IMR-90 (cell line): ENCODE measurements around the gene ZNF593OS.

Experiments used
- CEBPB ChIP-seq: IDR thresholded peaks from 2 replicates; pipeline ENCODE4 v1.6.1; 2012; ENCODE audit warnings: low read depth, low read length, improper control_type of control experiment
- TF ChIP-seq, protein P1 (sequence below): fragments of 150-350 bp; IDR thresholded peaks from 2 replicates; pipeline ENCODE4 v1.6.1; 2016; ENCODE audit warnings: low read depth, mild to moderate bottlenecking, low read length, moderate library complexity, borderline replicate concordance
- TF ChIP-seq, protein P2 (sequence below): conservative IDR thresholded peaks from 2 replicates; pipeline ENCODE4 v1.5.1; 2012; ENCODE audit warnings: mild to moderate bottlenecking, low read depth, low read length, improper control_type of control experiment

DNA sequence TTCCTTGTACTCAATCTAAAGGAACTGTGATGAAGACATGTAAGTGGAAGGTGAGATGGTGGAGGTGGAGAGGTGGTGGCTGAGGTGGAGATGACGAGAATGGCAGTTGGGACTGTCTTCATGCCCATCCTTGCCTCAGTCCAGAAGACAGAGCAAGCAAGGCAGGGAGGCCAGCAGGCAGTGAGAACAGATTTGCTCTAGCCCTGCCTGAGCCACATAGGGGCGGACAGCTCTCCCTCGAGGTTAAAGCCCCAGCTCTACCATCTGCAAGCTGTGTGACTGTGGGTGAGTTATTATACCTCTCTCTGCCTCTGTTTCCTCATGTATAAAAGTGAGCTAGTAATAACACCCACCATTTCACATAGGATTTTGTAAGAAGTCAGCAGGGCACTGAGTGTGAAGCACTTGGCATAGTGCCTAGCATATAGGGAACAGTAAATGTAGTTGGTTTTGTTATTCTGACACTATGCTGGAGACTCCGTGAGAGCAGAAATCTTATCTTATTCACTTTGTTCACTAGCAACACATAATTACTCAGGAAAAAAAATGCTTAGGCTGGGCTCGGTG, 17.6 kb downstream of the ZNF593OS start:
- TF ChIP-seq, protein P1, sequence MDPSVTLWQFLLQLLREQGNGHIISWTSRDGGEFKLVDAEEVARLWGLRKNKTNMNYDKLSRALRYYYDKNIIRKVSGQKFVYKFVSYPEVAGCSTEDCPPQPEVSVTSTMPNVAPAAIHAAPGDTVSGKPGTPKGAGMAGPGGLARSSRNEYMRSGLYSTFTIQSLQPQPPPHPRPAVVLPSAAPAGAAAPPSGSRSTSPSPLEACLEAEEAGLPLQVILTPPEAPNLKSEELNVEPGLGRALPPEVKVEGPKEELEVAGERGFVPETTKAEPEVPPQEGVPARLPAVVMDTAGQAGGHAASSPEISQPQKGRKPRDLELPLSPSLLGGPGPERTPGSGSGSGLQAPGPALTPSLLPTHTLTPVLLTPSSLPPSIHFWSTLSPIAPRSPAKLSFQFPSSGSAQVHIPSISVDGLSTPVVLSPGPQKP = no peak
- TF ChIP-seq, protein P2, sequence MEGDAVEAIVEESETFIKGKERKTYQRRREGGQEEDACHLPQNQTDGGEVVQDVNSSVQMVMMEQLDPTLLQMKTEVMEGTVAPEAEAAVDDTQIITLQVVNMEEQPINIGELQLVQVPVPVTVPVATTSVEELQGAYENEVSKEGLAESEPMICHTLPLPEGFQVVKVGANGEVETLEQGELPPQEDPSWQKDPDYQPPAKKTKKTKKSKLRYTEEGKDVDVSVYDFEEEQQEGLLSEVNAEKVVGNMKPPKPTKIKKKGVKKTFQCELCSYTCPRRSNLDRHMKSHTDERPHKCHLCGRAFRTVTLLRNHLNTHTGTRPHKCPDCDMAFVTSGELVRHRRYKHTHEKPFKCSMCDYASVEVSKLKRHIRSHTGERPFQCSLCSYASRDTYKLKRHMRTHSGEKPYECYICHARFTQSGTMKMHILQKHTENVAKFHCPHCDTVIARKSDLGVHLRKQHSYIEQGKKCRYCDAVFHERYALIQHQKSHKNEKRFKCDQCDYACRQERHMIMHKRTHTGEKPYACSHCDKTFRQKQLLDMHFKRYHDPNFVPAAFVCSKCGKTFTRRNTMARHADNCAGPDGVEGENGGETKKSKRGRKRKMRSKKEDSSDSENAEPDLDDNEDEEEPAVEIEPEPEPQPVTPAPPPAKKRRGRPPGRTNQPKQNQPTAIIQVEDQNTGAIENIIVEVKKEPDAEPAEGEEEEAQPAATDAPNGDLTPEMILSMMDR = no peak
- no peak for TF ChIP-seq CEBPB
